ENCODE data around the gene PDPR.
"Not testable (repeated sequence)": the region's sequence is repeated elsewhere in the genome, so short reads cannot be mapped to it uniquely, and the experiment has no call there.

The PDPR gene

GRCh38 chr16:70160821-70161220 lies 46.7 kb downstream of the PDPR start:
- no peak for DNase-seq

DNA sequence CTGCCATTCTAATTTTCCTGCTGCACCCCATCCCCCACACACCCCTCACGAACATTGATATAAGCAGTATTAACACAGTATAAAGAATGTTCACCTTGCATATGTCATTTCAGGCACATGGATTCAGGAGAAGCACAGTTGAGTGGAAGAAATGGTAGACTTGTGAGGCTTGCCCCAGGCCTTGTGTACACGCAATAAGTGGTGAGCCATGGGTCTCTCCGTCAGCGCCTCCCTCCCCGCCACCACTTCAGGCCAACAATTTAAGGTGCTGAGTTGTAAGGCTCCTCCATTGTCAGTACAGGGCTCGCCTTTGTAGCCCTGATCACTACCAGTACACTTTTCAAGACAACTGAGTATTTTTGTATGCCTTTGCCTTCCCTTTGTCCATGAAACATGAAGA lies 47.2 kb downstream of the PDPR start:
- no peak for DNase-seq

GRCh38 chr16:70162041-70162451 lies 47.9 kb downstream of the PDPR start:
- DNase-seq, result no peak

GRCh38 chr16:70163596-70163995 lies 49.5 kb downstream of the PDPR start:
- DNase-seq, result no peak

DNA sequence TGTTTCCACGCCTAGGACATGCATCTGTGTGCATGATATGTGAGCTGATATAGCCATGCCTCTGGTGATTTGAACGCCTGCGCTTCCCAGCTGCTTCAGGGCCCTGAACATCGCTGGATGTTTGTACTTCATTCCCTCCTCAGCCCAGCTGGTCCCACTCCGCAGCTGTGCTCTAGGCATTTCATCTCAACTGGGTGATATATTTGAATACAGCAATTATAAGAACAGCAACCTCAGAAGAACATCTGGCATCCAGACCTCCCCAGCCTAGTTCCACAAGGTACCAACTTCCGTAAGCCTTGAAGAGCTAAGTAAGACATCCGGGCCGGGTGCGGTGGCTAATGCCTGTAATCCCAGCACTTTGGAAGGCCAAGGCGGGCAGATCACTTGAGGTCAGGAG lies 52.6 kb downstream of the PDPR start:
- DNase-seq, result not testable (repeated sequence)

GRCh38 chr16:70173212-70173837 lies 59.2 kb downstream of the PDPR start, which contains the start of gene CLEC18C:
Gene CLEC18C, plus strand, starts transcription at chr16:70173787. Its CDS starts 492 bp downstream, at chr16:70174279.
- DNase-seq, result not testable (repeated sequence)

GRCh38 chr16:70173916-70174315 lies 59.8 kb downstream of the PDPR start:
- DNase-seq, result not testable (repeated sequence)

GRCh38 chr16:70174387-70174932 lies 60.3 kb downstream of the PDPR start:
- not testable (repeated sequence) for DNase-seq

DNA sequence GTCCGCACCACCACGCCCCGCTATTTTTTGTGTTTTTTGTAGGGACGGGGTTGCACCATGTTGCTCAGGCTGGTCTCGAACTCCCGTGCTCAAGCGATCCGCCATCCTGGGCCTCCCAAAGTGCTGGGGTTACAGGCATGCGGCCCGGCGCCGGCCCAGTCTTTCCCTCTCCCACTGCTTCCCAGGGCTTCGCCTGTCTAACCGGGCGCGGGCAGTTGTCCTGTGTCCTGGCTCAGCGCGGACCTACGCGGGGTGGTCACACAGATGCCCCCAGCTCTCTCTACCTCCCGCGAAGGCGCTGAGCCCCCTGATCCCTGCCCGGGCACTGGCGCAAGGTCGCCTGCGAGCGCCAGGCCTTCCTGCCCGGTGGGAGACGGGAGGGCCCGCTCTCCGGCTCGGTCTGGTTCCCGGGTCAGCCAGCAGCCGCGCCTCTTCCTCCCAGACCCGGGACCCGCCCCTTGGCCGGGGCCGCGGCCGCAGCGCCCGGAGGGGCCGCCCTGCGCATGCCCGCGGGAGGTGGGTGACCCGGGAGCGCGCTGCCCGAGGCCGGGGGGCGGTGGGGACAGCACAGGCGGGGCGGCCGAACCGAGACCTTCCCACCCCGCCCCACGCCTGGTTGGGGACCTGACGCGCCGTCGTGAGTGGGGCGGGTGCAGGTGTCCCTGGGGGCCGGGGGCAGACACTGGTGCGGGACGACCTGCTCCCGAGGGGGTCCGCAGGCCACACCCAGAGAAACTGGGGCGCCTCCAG lies 73.9 kb downstream of the PDPR start:
- not testable (repeated sequence) for DNase-seq

- DNase-seq, result not testable (repeated sequence)
Measured at GRCh38 chr16:70188608-70188915, 74.4 kb downstream of the PDPR start.

DNA sequence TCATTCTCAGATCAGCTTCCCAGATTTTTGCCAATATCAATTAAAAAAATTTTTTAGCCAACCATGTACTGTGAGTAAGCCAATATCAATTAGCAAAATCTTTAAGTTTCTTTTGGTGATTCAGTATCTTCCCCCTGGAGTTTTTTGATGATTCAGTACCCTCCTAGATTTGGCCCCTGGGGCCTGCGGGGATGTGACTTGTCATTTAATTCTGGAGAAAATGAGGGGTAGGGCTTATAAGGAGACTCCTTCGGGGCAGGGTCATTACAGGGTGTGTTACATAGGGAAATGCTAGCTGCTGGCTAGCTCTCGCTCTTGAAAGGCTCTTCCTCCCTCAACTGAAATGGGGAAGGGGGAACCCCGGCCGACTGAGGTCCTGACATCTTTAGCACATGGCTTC lies 76.4 kb downstream of the PDPR start:
- DNase-seq, result not testable (repeated sequence)

GRCh38 chr16:70196683-70197300 lies 82.7 kb downstream of the PDPR start:
- not testable (repeated sequence) for DNase-seq

- not testable (repeated sequence) for DNase-seq
Measured at GRCh38 chr16:70197611-70198010, 83.5 kb downstream of the PDPR start.

- DNase-seq, result not testable (repeated sequence)
Measured at GRCh38 chr16:70198230-70198629, 84.1 kb downstream of the PDPR start.

- not testable (repeated sequence) for DNase-seq
Measured at GRCh38 chr16:70198666-70199065, 84.5 kb downstream of the PDPR start.

DNA sequence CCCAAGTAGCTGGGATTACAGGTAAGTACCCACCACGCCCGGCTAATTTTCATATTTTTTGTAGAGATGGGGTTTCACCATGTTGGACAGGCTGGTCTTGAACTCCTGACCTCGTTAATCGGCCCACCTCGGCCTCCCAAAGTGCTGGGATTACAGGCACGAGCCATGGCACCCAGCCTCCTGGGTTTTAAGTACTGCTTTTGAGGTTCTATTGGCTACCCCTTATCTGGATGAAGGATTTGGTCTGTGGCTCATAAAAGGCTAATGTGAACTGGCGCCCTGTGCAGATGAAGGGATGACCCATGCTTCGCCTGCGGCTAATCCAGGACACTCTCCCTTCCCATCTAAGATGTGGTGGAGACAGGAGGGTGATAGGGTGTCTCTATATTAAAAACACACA lies 85.0 kb downstream of the PDPR start:
- not testable (repeated sequence) for DNase-seq

- DNase-seq, result not testable (repeated sequence)
Measured at GRCh38 chr16:70200063-70200462, 85.9 kb downstream of the PDPR start.

GRCh38 chr16:70203508-70203907 lies 89.4 kb downstream of the PDPR start:
- DNase-seq, result not testable (repeated sequence)

DNA sequence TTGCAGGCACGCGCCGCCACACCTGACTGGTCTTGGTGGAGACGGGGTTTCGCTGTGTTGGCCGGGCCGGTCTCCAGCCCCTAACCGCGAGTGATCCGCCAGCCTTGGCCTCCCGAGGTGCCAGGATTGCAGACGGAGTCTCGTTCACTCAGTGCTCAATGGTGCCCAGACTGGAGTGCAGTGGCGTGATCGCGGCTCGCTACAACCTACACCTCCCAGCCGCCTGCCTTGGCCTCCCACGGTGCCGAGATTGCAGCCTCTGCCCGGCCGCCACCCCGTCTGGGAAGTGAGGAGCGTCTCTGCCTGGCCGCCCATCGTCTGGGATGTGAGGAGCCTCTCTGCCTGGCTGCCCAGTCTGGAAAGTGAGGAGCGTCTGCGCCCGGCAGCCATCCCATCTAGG lies 89.9 kb downstream of the PDPR start:
- DNase-seq, result not testable (repeated sequence)

DNA sequence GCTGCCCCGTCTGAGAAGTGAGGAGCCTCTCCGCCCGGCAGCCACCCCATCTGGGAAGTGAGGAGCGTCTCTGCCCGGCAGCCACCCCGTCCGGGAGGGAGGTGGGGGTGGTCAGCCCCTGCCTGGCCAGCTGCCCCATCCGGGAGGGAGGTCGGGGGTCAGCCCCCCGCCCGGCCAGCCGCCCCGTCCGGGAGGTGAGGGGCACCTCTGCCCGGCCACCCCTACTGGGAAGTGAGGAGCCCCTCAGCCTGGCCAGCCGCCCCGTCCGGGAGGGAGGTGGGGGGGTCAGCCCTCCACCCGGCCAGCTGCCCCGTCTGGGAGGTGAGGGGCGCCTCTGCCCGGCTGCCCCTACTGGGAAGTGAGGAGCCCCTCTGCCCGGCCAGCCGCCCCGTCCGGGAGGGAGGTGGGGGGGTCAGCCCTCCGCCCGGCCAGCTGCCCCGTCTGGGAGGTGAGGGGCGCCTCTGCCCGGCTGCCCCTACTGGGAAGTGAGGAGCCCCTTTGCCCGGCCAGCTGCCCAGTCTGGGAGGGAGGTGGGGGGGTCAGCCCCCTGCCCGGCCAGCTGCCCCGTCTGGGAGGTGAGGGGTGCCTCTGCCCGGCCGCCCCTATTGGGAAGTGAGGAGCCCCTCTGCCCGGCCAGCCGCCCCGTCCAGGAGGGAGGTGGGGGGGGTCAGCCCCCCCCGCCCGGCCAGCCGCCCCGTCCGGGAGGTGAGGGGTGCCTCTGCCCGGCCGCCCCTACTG lies 90.7 kb downstream of the PDPR start:
- DNase-seq, result not testable (repeated sequence)

DNA sequence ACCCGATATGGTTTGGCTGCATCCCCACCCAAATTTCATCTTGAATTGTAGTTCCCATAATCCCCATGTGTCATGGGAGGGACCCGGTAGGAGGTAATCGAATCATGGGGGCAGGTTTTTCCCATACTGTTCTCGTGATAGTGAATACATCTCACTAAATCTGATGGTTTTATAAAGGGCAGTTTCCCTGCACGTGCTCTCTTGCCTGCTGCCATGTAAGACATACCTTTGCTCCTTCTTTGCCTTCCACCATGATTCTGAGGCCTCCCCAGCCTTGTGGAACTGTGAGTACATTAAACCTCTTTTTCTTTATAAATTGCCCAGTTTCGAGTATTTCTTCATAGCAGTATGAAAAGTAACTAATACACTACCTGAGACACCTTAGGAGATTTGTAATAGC lies 92.2 kb downstream of the PDPR start:
- DNase-seq, result not testable (repeated sequence)
